SK-N-SH treated with all-trans-retinoic acid at 6 μM for 48 hours (cell line): Measurements from ENCODE around the gene FYN.

Experiments used
- ATAC-seq: fragments of 200-7000 bp; cut with Tn5 transposase; 3 replicates; pipeline ENCODE4 v1.9.1; 2020; ENCODE audit warnings: mild to moderate bottlenecking, moderate library complexity
- BACH2 ChIP-seq: fragments of 250-450 bp; sonication (Bioruptor Pico); IDR thresholded peaks from 2 replicates; pipeline ENCODE4 v1.9.0; 2021; ENCODE audit warnings: mild to moderate bottlenecking, borderline replicate concordance
- CSDC2 ChIP-seq: fragments of 250-450 bp; sonication (Bioruptor Pico); IDR thresholded peaks from 2 replicates; pipeline ENCODE4 v1.5.0; 2020; ENCODE audit warnings: mild to moderate bottlenecking, moderate library complexity
- ESRRG ChIP-seq: fragments of 250-450 bp; sonication (Bioruptor Pico); IDR thresholded peaks from 2 replicates; pipeline ENCODE4 v1.6.1; 2021; ENCODE audit warnings: mild to moderate bottlenecking
- GLIS3 ChIP-seq: fragments of 250-450 bp; sonication (Bioruptor Pico); IDR thresholded peaks from 2 replicates; pipeline ENCODE4 v1.5.0; 2020; ENCODE audit warnings: mild to moderate bottlenecking, moderate library complexity
- OSR1 ChIP-seq: fragments of 250-450 bp; sonication (Bioruptor Pico); IDR thresholded peaks from 2 replicates; pipeline ENCODE4 v1.8.0; 2022; ENCODE audit warnings: moderate library complexity, mild to moderate bottlenecking, inconsistent platforms
- PPARA ChIP-seq: fragments of 250-450 bp; sonication (Bioruptor Pico); IDR thresholded peaks from 2 replicates; pipeline ENCODE4 v1.5.0; 2020; ENCODE audit warnings: mild to moderate bottlenecking, borderline replicate concordance
- RARB ChIP-seq: fragments of 250-450 bp; sonication (Bioruptor Pico); IDR thresholded peaks from 2 replicates; pipeline ENCODE4 v1.8.0; 2021; ENCODE audit warnings: mild to moderate bottlenecking, moderate library complexity
- SNAI2 ChIP-seq: fragments of 250-450 bp; sonication (Bioruptor Pico); IDR thresholded peaks from 2 replicates; pipeline ENCODE4 v1.5.0; 2020; ENCODE audit warnings: mild to moderate bottlenecking, moderate library complexity
- TCF4 ChIP-seq: fragments of 250-450 bp; sonication (Bioruptor Pico); IDR thresholded peaks from 2 replicates; pipeline ENCODE4 v1.8.0; 2021; ENCODE audit warnings: mild to moderate bottlenecking, moderate library complexity, borderline replicate concordance
- TOX ChIP-seq: fragments of 250-450 bp; sonication (Bioruptor Pico); IDR thresholded peaks from 2 replicates; pipeline ENCODE4 v1.8.0; 2021; ENCODE audit warnings: mild to moderate bottlenecking, moderate library complexity, borderline replicate concordance
- ZC3H10 ChIP-seq: fragments of 250-450 bp; sonication (Bioruptor Pico); IDR thresholded peaks from 2 replicates; pipeline ENCODE4 v1.5.1; 2021; ENCODE audit warnings: mild to moderate bottlenecking, moderate library complexity
- ZFP3 ChIP-seq: fragments of 250-450 bp; sonication (Bioruptor Pico); IDR thresholded peaks from 2 replicates; pipeline ENCODE4 v1.5.0; 2020; ENCODE audit warnings: mild to moderate bottlenecking, moderate library complexity
- ZFP30 ChIP-seq: fragments of 450-650 bp; formaldehyde crosslinking; IDR thresholded peaks from 2 replicates; pipeline ENCODE4 v1.5.0; 2022; ENCODE audit warnings: mild to moderate bottlenecking, moderate library complexity
- ZNF565 ChIP-seq: fragments of 450-650 bp; formaldehyde crosslinking; conservative IDR thresholded peaks from 2 replicates; pipeline ENCODE4 v1.5.0; 2020; ENCODE audit warnings: low read depth, mild to moderate bottlenecking, moderate library complexity
- ZNF8 ChIP-seq: fragments of 450-650 bp; formaldehyde crosslinking; IDR thresholded peaks from 2 replicates; pipeline ENCODE4 v1.5.0; 2020; ENCODE audit warnings: mild to moderate bottlenecking, moderate library complexity
- TF ChIP-seq, protein P1 (sequence below): fragments of 250-450 bp; sonication (Bioruptor Pico); IDR thresholded peaks from 2 replicates; pipeline ENCODE4 v1.5.0; 2020; ENCODE audit warnings: mild to moderate bottlenecking, moderate library complexity
- TF ChIP-seq, protein P2 (sequence below): fragments of 250-450 bp; sonication (Bioruptor Pico); IDR thresholded peaks from 2 replicates; pipeline ENCODE4 v1.8.0; 2021; ENCODE audit warnings: low read depth, mild to moderate bottlenecking, moderate library complexity, borderline replicate concordance
- TF ChIP-seq, protein P3 (sequence below): fragments of 250-450 bp; sonication (Bioruptor Pico); IDR thresholded peaks from 2 replicates; pipeline ENCODE4 v1.5.1; 2021; ENCODE audit warnings: mild to moderate bottlenecking, moderate library complexity
- TF ChIP-seq, protein P4 (sequence below): fragments of 250-450 bp; sonication (Bioruptor Pico); IDR thresholded peaks from 2 replicates; pipeline ENCODE4 v1.5.1; 2020; ENCODE audit warnings: low read depth, mild to moderate bottlenecking, moderate library complexity

FYN gene

DNA sequence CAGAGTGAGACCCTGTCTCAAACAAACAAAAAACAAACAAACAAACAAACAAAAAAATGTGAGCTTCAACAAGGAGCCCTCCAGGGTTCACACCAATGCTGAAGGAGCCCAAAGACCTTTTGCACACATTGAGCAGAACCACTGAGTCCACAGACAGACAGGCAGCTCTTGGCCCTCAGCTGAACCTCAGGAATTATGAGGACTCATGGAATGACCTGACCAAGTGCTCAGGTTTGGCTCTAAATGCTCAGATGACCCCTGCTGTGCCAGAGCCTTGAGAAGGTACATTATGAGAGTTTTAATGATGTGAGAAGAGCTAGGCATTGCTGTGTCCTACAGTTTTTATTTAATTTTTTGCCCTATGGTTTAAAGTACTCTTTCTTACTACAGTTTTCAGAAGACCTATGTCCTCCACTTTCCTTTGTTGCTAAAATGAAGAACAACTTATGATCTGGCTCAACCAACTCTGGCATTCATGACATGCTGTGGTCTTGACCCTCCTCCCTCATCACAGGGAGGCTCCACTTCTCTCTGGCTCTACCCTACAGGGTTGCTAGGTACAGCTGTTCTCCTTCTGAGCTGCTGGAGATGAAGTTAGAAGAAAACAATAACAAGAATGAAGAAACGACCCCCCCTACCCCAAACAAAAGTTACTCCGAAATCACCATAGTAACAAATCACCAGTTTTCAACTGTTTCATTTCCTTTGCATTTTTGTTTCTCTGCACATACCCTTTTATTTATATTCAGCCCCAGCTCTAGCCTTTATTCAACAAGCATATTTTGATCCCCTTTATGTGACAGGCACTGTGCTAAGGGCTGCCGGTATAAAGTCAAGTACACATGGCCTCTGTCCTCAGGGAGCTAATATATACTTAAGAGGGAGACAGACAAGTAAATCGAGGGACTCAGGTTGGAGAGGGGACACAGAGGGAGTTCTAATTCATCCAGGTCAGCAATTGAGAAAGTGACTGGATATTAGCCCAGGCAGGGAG, 138.9 kb downstream of the FYN start:
- TF ChIP-seq ZNF565 (CRISPR knock-in tag) (no peak), ZNF8 (CRISPR knock-in tag) (no peak), CSDC2 (CRISPR knock-in tag) (no peak), ZFP30 (CRISPR knock-in tag) (no peak), ZFP3 (CRISPR knock-in tag) (no peak), TCF4 (CRISPR knock-in tag) (no peak), RARB (CRISPR knock-in tag) (no peak), GLIS3 (CRISPR knock-in tag) (no peak), BACH2 (CRISPR knock-in tag) (no peak)
- TF ChIP-seq, protein P1, sequence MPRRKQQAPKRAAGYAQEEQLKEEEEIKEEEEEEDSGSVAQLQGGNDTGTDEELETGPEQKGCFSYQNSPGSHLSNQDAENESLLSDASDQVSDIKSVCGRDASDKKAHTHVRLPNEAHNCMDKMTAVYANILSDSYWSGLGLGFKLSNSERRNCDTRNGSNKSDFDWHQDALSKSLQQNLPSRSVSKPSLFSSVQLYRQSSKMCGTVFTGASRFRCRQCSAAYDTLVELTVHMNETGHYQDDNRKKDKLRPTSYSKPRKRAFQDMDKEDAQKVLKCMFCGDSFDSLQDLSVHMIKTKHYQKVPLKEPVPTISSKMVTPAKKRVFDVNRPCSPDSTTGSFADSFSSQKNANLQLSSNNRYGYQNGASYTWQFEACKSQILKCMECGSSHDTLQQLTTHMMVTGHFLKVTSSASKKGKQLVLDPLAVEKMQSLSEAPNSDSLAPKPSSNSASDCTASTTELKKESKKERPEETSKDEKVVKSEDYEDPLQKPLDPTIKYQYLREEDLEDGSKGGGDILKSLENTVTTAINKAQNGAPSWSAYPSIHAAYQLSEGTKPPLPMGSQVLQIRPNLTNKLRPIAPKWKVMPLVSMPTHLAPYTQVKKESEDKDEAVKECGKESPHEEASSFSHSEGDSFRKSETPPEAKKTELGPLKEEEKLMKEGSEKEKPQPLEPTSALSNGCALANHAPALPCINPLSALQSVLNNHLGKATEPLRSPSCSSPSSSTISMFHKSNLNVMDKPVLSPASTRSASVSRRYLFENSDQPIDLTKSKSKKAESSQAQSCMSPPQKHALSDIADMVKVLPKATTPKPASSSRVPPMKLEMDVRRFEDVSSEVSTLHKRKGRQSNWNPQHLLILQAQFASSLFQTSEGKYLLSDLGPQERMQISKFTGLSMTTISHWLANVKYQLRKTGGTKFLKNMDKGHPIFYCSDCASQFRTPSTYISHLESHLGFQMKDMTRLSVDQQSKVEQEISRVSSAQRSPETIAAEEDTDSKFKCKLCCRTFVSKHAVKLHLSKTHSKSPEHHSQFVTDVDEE (CRISPR knock-in tag) = no peak
- TF ChIP-seq, protein P2, sequence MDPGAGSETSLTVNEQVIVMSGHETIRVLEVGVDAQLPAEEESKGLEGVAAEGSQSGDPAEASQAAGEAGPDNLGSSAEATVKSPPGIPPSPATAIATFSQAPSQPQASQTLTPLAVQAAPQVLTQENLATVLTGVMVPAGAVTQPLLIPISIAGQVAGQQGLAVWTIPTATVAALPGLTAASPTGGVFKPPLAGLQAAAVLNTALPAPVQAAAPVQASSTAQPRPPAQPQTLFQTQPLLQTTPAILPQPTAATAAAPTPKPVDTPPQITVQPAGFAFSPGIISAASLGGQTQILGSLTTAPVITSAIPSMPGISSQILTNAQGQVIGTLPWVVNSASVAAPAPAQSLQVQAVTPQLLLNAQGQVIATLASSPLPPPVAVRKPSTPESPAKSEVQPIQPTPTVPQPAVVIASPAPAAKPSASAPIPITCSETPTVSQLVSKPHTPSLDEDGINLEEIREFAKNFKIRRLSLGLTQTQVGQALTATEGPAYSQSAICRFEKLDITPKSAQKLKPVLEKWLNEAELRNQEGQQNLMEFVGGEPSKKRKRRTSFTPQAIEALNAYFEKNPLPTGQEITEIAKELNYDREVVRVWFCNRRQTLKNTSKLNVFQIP (CRISPR knock-in tag) = no peak
- ATAC-seq = no peak

DNA sequence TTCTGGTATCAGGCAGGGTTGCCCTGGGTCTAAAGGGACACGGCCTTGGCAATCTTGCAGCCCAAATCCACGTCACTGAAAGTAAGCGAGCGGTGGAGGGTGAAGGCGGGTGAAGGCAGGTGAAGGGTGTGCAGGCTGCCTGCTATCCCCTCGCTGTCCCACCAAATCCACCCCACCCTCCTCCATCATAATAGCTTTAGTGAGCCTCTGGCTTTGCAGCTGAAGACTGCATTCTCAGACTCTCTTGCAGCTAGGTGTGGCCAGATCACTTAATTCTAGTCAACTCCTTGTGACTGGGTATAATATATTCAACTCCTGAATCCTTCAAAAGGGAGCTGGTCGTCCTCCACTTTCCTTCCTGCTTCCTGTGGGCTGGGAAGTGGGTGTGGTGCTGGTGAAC, 140.9 kb downstream of the FYN start:
- TF ChIP-seq CSDC2 (CRISPR knock-in tag) (no peak), OSR1 (CRISPR knock-in tag) (no peak), RARB (CRISPR knock-in tag) (no peak), TCF4 (CRISPR knock-in tag) (no peak), BACH2 (CRISPR knock-in tag) (no peak), TOX (no peak), ZNF565 (CRISPR knock-in tag) (no peak), PPARA (CRISPR knock-in tag) (no peak), ZC3H10 (no peak), ZFP30 (CRISPR knock-in tag) (no peak), GLIS3 (CRISPR knock-in tag) (no peak), SNAI2 (CRISPR knock-in tag) (no peak), ZFP3 (CRISPR knock-in tag) (no peak), ESRRG (CRISPR knock-in tag) (no peak)
- TF ChIP-seq, protein P3, sequence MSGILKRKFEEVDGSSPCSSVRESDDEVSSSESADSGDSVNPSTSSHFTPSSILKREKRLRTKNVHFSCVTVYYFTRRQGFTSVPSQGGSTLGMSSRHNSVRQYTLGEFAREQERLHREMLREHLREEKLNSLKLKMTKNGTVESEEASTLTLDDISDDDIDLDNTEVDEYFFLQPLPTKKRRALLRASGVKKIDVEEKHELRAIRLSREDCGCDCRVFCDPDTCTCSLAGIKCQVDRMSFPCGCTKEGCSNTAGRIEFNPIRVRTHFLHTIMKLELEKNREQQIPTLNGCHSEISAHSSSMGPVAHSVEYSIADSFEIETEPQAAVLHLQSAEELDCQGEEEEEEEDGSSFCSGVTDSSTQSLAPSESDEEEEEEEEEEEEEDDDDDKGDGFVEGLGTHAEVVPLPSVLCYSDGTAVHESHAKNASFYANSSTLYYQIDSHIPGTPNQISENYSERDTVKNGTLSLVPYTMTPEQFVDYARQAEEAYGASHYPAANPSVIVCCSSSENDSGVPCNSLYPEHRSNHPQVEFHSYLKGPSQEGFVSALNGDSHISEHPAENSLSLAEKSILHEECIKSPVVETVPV = no peak
- TF ChIP-seq, protein P4, sequence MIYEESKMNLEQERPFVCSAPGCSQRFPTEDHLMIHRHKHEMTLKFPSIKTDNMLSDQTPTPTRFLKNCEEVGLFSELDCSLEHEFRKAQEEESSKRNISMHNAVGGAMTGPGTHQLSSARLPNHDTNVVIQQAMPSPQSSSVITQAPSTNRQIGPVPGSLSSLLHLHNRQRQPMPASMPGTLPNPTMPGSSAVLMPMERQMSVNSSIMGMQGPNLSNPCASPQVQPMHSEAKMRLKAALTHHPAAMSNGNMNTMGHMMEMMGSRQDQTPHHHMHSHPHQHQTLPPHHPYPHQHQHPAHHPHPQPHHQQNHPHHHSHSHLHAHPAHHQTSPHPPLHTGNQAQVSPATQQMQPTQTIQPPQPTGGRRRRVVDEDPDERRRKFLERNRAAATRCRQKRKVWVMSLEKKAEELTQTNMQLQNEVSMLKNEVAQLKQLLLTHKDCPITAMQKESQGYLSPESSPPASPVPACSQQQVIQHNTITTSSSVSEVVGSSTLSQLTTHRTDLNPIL = no peak
- TF ChIP-seq, protein P1 (CRISPR knock-in tag) = no peak
- no peak for ATAC-seq
